ENCODE data around the gene HOXC10.

The HOXC10 gene

DNA sequence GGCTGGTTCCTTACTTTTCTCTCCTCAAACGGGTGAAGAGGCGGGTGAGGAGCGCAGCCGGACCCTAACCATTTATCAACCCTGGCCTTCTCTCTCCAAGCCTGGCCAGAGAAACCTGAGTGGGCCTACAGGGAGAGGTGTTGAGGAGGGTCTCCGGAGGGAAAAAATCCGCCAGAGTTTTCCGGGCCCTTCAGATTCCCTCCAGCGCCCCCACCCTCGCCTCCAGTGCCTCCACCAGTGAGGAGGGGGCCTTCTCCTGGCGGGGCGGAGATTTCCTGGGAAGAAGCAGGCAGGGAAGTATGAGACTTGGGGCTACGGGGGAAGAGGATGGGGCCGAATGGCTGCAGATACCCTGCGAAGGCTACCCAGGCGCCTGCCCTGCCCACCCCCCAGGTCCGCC lies 46.5 kb downstream of the HOXC10 start:
- no peak overlapping the region for H3K9ac ChIP-seq (ENCODE audit: low read length in 2 of 2)
- peaks cover 5% of the 10 kb centered on the region for H3K4me1 ChIP-seq (ENCODE audit: control insufficient read depth, insufficient read depth, low read length)
- no peak overlapping the region for H3K27ac ChIP-seq (ENCODE audit: low read length)
- no peaks in the 10 kb centered on the region for H3K9me3 ChIP-seq (ENCODE audit: control insufficient read depth in 2 of 2, low read length in 2 of 2)
- no peak overlapping the region for H3K4me3 ChIP-seq (ENCODE audit: low read length in 2 of 2)
- H3K27me3 ChIP-seq (ENCODE audit: control insufficient read depth in 1 of 2, insufficient read depth in 2 of 2, low read length in 2 of 2) = peaks cover 53 to 88% of the 10 kb centered on the region in 2 donors
- no peaks in the 10 kb centered on the region for H3K36me3 ChIP-seq (ENCODE audit: control insufficient read depth in 2 of 2, insufficient read depth in 2 of 2, low read length in 2 of 2)

DNA sequence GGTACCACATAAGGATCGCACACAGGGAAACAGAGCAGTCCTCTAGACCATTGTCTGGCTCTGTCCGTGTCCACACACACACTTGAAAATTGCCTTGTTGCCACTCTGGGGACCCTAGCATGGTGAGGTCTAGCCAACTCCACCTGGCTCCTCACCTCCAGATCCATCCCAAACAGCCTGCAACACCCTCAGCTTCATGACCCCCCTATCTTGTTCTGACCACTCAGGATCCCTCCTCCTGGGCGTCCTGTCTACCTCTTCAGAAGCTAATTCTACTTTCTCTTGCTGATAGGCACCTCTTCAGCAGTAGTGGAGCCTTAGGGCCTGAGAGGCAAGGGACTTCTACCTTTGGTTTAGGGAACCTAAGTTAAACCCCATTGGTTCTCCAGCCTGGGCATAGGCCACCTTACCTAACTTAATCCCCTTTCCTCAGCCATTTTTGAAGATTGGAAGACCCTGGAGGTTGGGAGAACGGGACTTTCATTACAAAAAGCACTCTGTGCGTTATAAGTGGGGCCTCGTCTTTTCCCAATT lies 47.2 kb downstream of the HOXC10 start:
- H3K4me1 ChIP-seq (ENCODE audit: control insufficient read depth, insufficient read depth, low read length) = peaks cover 5% of the 10 kb centered on the region
- no peak overlapping the region for H3K4me3 ChIP-seq (ENCODE audit: low read length in 2 of 2)
- no peak overlapping the region for H3K27ac ChIP-seq (ENCODE audit: low read length)
- peaks cover 47 to 81% of the 10 kb centered on the region in 2 donors for H3K27me3 ChIP-seq (ENCODE audit: control insufficient read depth in 1 of 2, insufficient read depth in 2 of 2, low read length in 2 of 2)
- no peaks in the 10 kb centered on the region for H3K9me3 ChIP-seq (ENCODE audit: control insufficient read depth in 2 of 2, low read length in 2 of 2)
- H3K9ac ChIP-seq (ENCODE audit: low read length in 2 of 2) = no peak overlapping the region
- H3K36me3 ChIP-seq (ENCODE audit: control insufficient read depth in 2 of 2, insufficient read depth in 2 of 2, low read length in 2 of 2) = no peaks in the 10 kb centered on the region

DNA sequence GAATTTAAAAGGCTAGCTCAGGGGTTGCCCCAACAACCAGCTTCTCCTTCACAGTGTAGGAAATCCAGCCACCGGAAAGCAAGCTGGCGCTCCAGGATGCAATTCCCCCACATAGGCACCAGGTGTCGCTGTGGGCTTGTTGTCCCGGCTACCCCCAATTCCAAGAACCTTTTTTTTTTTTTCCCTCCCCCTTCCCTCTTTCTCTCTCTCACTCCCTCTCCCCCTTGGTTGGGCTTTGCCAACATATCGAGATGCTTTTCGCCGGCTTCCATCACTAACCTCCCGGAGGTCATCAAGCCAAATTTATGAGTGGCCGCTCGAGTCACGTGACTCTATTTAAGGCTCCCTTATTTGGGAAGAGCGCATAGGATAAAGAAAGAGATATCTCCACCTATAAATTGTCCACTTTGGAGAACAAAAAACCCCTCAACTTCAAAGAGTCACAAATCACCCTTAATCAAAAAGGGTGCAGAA lies 47.7 kb downstream of the HOXC10 start, which contains the start of gene HOXC5:
TSS of gene HOXC5 (plus strand) at position 424 of the 474 bp plus-strand sequence. CDS start 73 bp downstream, outside the sequence.
- peak within 1 kb of the TSS; percentile 53 to 75 for H3K4me3 ChIP-seq (ENCODE audit: low read length in 2 of 2)
- H3K9me3 ChIP-seq (ENCODE audit: control insufficient read depth in 2 of 2, low read length in 2 of 2) = no peaks in the 10 kb centered on the region
- peaks cover 5% of the 10 kb centered on the region for H3K4me1 ChIP-seq (ENCODE audit: control insufficient read depth, insufficient read depth, low read length)
- peak within 1 kb of the TSS; percentile 4 to 5 for H3K9ac ChIP-seq (ENCODE audit: low read length in 2 of 2)
- no peaks in the 10 kb centered on the region for H3K36me3 ChIP-seq (ENCODE audit: control insufficient read depth in 2 of 2, insufficient read depth in 2 of 2, low read length in 2 of 2)
- peaks cover 42 to 80% of the 10 kb centered on the region in 2 donors for H3K27me3 ChIP-seq (ENCODE audit: control insufficient read depth in 1 of 2, insufficient read depth in 2 of 2, low read length in 2 of 2)
- peak within 1 kb of the TSS; percentile 24 for H3K27ac ChIP-seq (ENCODE audit: low read length)

DNA sequence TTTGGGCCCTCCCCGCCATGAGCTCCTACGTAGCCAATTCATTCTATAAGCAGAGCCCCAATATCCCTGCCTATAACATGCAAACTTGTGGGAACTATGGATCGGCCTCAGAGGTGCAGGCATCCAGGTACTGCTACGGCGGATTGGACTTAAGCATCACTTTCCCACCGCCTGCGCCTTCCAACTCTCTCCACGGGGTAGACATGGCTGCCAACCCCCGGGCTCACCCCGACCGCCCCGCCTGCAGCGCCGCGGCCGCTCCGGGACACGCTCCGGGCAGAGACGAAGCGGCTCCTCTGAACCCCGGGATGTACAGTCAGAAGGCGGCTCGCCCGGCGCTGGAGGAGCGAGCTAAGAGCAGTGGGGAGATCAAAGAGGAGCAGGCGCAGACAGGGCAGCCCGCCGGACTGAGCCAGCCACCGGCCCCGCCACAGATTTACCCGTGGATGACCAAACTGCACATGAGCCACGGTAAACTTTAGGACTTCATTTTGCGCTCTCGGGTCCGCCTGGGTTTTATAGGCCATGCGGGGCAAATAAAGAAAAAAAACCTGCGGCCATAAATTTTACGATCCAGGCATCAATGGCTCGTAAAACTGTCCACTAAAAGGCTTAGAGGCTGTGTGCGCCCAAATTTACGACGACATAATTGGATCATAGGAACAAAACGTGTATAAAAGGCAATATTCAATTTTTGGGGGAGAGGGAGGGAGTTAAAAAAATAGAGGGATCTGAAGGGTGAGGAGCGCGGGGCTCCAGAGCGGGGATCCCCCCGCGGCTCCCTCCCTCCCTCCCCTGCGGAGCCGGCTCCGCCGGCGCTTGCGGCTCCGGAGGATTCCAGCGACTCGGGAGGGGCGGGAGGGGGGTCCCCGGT lies 48.4 kb downstream of the HOXC10 start:
- Histone ChIP-seq H3K4me3 (ENCODE audit: low read length in 2 of 2) (peak overlapping the region; percentile 53 to 75), H3K9ac (ENCODE audit: low read length in 2 of 2) (peak overlapping the region; percentile 4 to 5), H3K27me3 (ENCODE audit: control insufficient read depth in 1 of 2, insufficient read depth in 2 of 2, low read length in 2 of 2) (peaks cover 42 to 81% of the 10 kb centered on the region in 2 donors), H3K4me1 (ENCODE audit: control insufficient read depth, insufficient read depth, low read length) (peaks cover 4% of the 10 kb centered on the region), H3K9me3 (ENCODE audit: control insufficient read depth in 2 of 2, low read length in 2 of 2) (no peaks in the 10 kb centered on the region), H3K27ac (ENCODE audit: low read length) (peak overlapping the region; percentile 24), H3K36me3 (ENCODE audit: control insufficient read depth in 2 of 2, insufficient read depth in 2 of 2, low read length in 2 of 2) (no peaks in the 10 kb centered on the region)

DNA sequence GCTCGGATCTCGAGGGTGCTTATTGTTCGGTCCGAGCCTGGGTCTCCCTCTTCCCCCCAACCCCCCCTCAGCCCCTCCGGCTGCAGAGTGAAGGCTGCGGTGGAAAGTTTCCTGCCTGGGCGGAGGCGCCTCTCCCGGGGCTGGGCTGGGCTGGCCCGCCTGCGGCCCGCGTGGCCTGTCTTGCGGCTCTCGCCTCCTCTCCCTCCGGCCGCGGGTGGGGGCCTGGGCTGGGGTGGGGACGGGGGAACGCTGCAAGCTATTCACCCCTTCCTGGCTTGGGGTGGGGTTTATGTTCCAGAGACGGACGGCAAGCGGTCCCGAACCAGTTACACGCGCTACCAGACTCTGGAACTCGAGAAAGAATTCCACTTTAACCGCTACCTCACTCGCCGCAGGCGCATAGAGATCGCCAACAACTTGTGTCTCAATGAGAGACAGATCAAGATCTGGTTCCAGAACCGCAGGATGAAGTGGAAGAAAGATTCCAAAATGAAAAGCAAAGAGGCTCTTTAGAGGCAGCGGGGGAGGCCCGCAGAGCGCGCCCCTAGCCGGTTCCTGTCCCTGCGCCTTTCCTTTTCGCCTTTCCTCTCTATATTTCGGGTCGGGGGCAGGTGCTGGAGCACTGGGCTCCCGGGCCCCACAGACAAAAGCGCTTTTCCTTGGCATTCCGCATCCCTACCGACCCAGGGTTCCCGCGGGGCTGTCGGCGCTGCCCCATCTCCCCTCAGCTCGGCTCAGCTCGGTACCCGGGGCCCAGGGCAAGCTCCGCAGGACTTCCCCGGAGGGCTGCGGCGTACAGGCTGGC lies 49.2 kb downstream of the HOXC10 start:
- H3K4me3 ChIP-seq (ENCODE audit: low read length in 2 of 2) = peak overlapping the region in 1 of 2 donors; percentile 75
- no peaks in the 10 kb centered on the region for H3K36me3 ChIP-seq (ENCODE audit: control insufficient read depth in 2 of 2, insufficient read depth in 2 of 2, low read length in 2 of 2)
- H3K9me3 ChIP-seq (ENCODE audit: control insufficient read depth in 2 of 2, low read length in 2 of 2) = no peaks in the 10 kb centered on the region
- peaks cover 40 to 78% of the 10 kb centered on the region in 2 donors for H3K27me3 ChIP-seq (ENCODE audit: control insufficient read depth in 1 of 2, insufficient read depth in 2 of 2, low read length in 2 of 2)
- H3K27ac ChIP-seq (ENCODE audit: low read length) = no peak overlapping the region
- peaks cover 4% of the 10 kb centered on the region for H3K4me1 ChIP-seq (ENCODE audit: control insufficient read depth, insufficient read depth, low read length)
- H3K9ac ChIP-seq (ENCODE audit: low read length in 2 of 2) = no peak overlapping the region

DNA sequence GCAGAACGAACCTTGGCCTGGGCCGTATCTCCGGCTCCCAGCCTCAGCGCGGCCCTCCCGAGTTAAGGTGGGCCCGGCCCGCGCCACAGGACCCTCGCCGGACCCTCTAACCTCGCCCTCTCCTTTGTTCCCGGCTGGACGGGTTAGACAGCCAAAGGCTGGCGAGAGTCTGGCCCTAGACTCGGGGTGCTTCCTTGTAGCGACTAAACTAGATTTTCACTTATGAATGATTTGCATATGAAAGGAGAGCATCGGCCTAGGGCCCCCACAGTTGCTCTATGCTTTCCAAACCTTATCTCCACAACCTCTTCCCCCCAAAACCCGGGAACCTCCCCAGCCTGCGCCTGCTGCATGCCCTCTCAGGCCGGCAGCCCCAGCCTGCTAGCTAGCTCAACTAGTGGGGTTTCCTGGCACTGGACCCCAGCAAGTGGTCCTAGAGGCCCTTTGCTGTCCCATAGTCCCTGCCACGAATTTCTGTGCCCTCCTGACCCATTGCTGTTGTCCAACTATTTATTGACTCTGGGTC lies 49.9 kb downstream of the HOXC10 start:
- no peak overlapping the region for H3K9ac ChIP-seq (ENCODE audit: low read length in 2 of 2)
- no peak overlapping the region for H3K27ac ChIP-seq (ENCODE audit: low read length)
- H3K36me3 ChIP-seq (ENCODE audit: control insufficient read depth in 2 of 2, insufficient read depth in 2 of 2, low read length in 2 of 2) = no peaks in the 10 kb centered on the region
- peaks cover 4% of the 10 kb centered on the region for H3K4me1 ChIP-seq (ENCODE audit: control insufficient read depth, insufficient read depth, low read length)
- no peaks in the 10 kb centered on the region for H3K9me3 ChIP-seq (ENCODE audit: control insufficient read depth in 2 of 2, low read length in 2 of 2)
- peaks cover 36 to 79% of the 10 kb centered on the region in 2 donors for H3K27me3 ChIP-seq (ENCODE audit: control insufficient read depth in 1 of 2, insufficient read depth in 2 of 2, low read length in 2 of 2)
- no peak overlapping the region for H3K4me3 ChIP-seq (ENCODE audit: low read length in 2 of 2)

DNA sequence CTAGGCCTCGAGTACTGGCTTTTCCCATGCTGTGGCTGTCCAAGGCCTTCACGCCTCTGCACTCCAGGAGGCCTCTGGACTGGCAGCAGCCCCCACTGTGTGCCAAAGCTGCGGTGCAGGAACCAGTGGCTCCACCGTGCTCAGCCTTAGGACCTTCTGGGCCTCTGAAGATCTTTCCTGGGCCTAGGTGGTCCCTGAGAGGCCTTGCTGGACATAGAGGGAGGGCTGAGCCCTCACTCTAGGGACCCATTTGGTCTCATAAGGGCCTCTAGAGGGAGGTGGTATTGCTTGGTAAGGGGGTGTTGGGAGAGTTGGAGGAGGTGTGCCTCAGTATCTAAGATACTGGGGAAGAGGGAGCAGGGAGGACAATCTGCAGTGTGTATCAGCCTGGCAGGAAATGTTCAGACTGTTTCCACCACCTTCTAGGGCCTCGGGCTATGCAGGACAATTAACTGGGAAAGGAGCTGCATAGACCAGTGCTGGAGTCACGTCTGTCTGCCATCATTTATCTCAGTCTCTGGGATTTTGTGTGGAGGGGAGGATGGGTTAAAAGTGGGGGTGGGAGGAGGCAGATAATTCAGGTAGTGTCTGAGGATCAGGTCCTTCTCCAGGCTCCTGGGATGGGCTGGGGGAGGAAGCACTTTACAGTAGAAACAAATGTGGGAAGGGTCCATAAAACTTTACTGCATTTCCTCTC lies 50.8 kb downstream of the HOXC10 start:
- Histone ChIP-seq H3K9me3 (ENCODE audit: control insufficient read depth in 2 of 2, low read length in 2 of 2) (no peaks in the 10 kb centered on the region), H3K4me3 (ENCODE audit: low read length in 2 of 2) (no peak overlapping the region), H3K27ac (ENCODE audit: low read length) (no peak overlapping the region), H3K4me1 (ENCODE audit: control insufficient read depth, insufficient read depth, low read length) (peaks cover 4% of the 10 kb centered on the region), H3K36me3 (ENCODE audit: control insufficient read depth in 2 of 2, insufficient read depth in 2 of 2, low read length in 2 of 2) (no peaks in the 10 kb centered on the region), H3K27me3 (ENCODE audit: control insufficient read depth in 1 of 2, insufficient read depth in 2 of 2, low read length in 2 of 2) (peaks cover 35 to 76% of the 10 kb centered on the region in 2 donors), H3K9ac (ENCODE audit: low read length in 2 of 2) (no peak overlapping the region)

DNA sequence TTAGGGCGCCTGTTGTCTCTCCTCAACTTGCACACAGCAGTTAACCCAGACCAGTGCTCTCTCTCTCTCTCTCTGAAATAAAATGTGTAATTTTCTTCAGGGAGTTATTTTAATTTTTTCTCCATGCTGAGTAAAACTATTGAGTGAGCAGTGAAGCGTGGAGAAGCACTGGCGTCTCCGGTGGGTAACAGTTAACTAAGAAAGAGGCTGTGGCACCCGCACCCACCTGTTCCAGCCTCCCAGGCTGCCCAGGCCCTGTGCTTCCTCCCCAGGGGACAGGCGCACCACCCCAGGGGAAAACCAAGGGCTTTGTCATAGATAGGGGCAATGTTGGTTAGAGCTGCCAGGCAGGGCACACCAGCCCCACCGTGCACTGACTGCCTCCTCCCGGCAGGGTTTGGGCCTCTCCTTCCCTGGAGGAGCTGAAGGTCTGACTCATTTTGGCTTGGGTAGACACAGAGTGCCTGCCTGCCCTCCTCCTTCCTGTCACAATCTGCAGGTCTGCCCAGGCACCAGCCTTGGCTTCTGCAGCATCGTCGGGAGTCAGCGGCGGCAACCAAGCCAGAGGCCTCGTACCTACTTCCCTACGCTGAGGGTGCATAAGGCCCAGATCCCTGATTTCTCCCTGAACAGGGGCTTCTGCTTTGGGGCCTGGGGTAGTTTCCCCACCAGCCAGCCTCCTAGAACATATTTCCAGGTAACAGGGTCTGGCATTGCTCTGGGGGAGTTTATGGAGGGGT lies 51.8 kb downstream of the HOXC10 start:
- no peak overlapping the region for H3K4me3 ChIP-seq (ENCODE audit: low read length in 2 of 2)
- H3K4me1 ChIP-seq (ENCODE audit: control insufficient read depth, insufficient read depth, low read length) = peaks cover 4% of the 10 kb centered on the region
- H3K36me3 ChIP-seq (ENCODE audit: control insufficient read depth in 2 of 2, insufficient read depth in 2 of 2, low read length in 2 of 2) = no peaks in the 10 kb centered on the region
- peaks cover 29 to 70% of the 10 kb centered on the region in 2 donors for H3K27me3 ChIP-seq (ENCODE audit: control insufficient read depth in 1 of 2, insufficient read depth in 2 of 2, low read length in 2 of 2)
- H3K9ac ChIP-seq (ENCODE audit: low read length in 2 of 2) = no peak overlapping the region
- no peak overlapping the region for H3K27ac ChIP-seq (ENCODE audit: low read length)
- no peaks in the 10 kb centered on the region for H3K9me3 ChIP-seq (ENCODE audit: control insufficient read depth in 2 of 2, low read length in 2 of 2)

DNA sequence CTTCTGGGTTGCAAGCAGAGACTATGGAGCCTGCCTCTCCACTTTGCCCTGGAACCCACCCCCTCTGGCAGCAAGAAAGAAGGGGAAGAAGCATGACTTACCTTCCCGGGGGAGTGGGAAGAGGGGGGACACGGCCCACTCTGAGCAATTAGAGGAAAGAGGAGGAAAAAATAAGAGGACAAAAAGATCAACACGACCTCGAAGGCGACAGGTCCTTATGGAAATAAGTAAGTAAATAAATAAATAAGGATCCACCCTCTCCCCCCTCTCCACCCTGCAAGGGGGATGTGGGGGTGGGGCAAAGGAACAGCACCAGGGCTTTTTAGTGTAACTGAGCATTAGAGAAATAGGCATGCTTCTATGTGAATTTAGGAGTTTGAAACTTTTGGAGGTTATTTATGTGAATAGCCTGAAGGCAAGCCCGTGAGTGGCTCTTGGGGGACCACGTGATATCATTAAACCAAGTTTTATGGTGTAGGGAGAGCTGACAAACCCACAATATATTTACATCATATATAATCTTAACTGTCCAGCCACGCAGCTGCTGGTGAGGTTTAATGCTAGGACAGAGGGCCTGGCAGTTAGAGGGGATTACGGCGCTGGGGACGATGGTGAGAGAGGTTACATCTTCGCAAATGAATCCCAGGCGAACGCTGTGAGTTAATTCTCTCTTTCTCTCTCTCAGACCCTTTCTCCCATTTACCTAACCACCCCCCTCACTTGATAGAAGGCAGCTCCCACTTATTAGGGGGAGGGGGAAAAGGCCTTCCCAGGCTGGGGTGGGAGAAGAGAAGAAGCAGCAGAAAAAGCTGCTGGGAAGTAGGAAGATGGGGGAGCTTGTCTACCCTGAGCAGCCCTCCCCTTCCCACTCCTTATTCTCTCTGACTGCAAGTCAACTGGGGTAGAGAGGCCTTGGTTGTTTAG lies 52.7 kb downstream of the HOXC10 start:
- Histone ChIP-seq H3K36me3 (ENCODE audit: control insufficient read depth in 2 of 2, insufficient read depth in 2 of 2, low read length in 2 of 2) (no peaks in the 10 kb centered on the region), H3K4me3 (ENCODE audit: low read length in 2 of 2) (peak overlapping the region in 1 of 2 donors; percentile 22), H3K27me3 (ENCODE audit: control insufficient read depth in 1 of 2, insufficient read depth in 2 of 2, low read length in 2 of 2) (peaks cover 26 to 67% of the 10 kb centered on the region in 2 donors), H3K9me3 (ENCODE audit: control insufficient read depth in 2 of 2, low read length in 2 of 2) (no peaks in the 10 kb centered on the region), H3K27ac (ENCODE audit: low read length) (no peak overlapping the region), H3K9ac (ENCODE audit: low read length in 2 of 2) (no peak overlapping the region), H3K4me1 (ENCODE audit: control insufficient read depth, insufficient read depth, low read length) (peaks cover 4% of the 10 kb centered on the region)

All from stomach smooth muscle (tissue), 2 donors.